HEK293 (cell line): ENCODE measurements around the gene PRMT7.

Source experiments
- CTCF ChIA-PET: fragments of 350-600 bp; formaldehyde crosslinking; extraction: SDS; loops from one replicate; lab custom pipeline; 2021; ENCODE audit warnings: antibody characterized with exemption; lab: Yijun Ruan, JAX
- POLR2A ChIA-PET: fragments of 300-600 bp; formaldehyde crosslinking; extraction: SDS; loops from one replicate; lab custom pipeline; 2020; ENCODE audit warnings: antibody characterized with exemption, inconsistent platforms; lab: Yijun Ruan, JAX
- H3K27ac ChIP-seq: fragments of 200-500 bp; sonication (Bioruptor generic); 2 replicates; pipeline ENCODE4 v1.5.1; 2014; ENCODE audit warnings: low read depth, low read length, control low read depth, inconsistent platforms; ENCODE audit errors: extremely low read depth
- H3K36me3 ChIP-seq, 2 experiments: fragments of 200-500 bp in 1 of 2; sonication (Bioruptor generic) in 1 of 2; 1 replicate in 1 of 2; 2 replicates in 1 of 2; pipeline ENCODE4 v1.5.1; 2014 to 2017; ENCODE audit warnings: inconsistent platforms in 2 of 2, low read length in 2 of 2; ENCODE audit not compliant: control insufficient read depth in 2 of 2, insufficient read depth in 1 of 2
- H3K4me1 ChIP-seq: fragments of 200-500 bp; sonication (Bioruptor generic); 2 replicates; pipeline ENCODE4 v1.5.1; 2014; ENCODE audit warnings: mild to moderate bottlenecking, low read length, inconsistent platforms; ENCODE audit not compliant: control insufficient read depth, insufficient read depth
- H3K4me3 ChIP-seq: 2 replicates; pipeline ENCODE4 v1.5.1; 2011; ENCODE audit warnings: low read depth, mild to moderate bottlenecking, control low read depth, low read length, moderate library complexity
- H3K9me3 ChIP-seq: fragments of 200-500 bp; sonication (Bioruptor generic); 2 replicates; pipeline ENCODE4 v1.5.1; 2014; ENCODE audit warnings: low read depth, low read length, inconsistent platforms; ENCODE audit not compliant: control insufficient read depth, insufficient read depth
- GLIS2 ChIP-seq: fragments of 450-650 bp; formaldehyde crosslinking; IDR thresholded peaks from 2 replicates; pipeline ENCODE4 v1.5.1; 2016; ENCODE audit warnings: missing biosample characterization, missing genetic modification characterization
- KLF7 ChIP-seq: fragments of 450-650 bp; formaldehyde crosslinking; IDR thresholded peaks from 2 replicates; pipeline ENCODE4 v1.5.1; 2016; ENCODE audit warnings: missing biosample characterization, missing genetic modification characterization, borderline replicate concordance
- MYNN ChIP-seq: fragments of 450-650 bp; formaldehyde crosslinking; IDR thresholded peaks from 2 replicates; pipeline ENCODE4 v1.5.1; 2016; ENCODE audit warnings: missing biosample characterization, missing genetic modification characterization, borderline replicate concordance
- OVOL3 ChIP-seq: fragments of 450-650 bp; formaldehyde crosslinking; IDR thresholded peaks from 2 replicates; pipeline ENCODE4 v1.5.1; 2016; ENCODE audit warnings: missing biosample characterization, missing genetic modification characterization
- SCRT2 ChIP-seq: fragments of 450-650 bp; formaldehyde crosslinking; IDR thresholded peaks from 2 replicates; pipeline ENCODE4 v1.5.1; 2016; ENCODE audit warnings: missing biosample characterization, missing genetic modification characterization
- YY1 ChIP-seq: fragments of 450-650 bp; formaldehyde crosslinking; IDR thresholded peaks from 2 replicates; pipeline ENCODE4 v1.5.1; 2018; ENCODE audit warnings: missing biosample characterization, missing genetic modification characterization
- ZBTB20 ChIP-seq: fragments of 450-650 bp; formaldehyde crosslinking; IDR thresholded peaks from 2 replicates; pipeline ENCODE4 v1.5.1; 2016; ENCODE audit warnings: missing biosample characterization, missing genetic modification characterization
- ZBTB8A ChIP-seq: fragments of 450-650 bp; formaldehyde crosslinking; IDR thresholded peaks from 2 replicates; pipeline ENCODE4 v1.5.1; 2016; ENCODE audit warnings: missing biosample characterization, missing genetic modification characterization
- ZNF112 ChIP-seq: fragments of 450-650 bp; formaldehyde crosslinking; IDR thresholded peaks from 2 replicates; pipeline ENCODE4 v1.5.0; 2017; ENCODE audit warnings: missing biosample characterization, missing genetic modification characterization
- ZNF16 ChIP-seq: fragments of 450-650 bp; formaldehyde crosslinking; IDR thresholded peaks from 2 replicates; pipeline ENCODE4 v1.5.1; 2016; ENCODE audit warnings: low read depth, missing biosample characterization, missing genetic modification characterization
- ZNF354C ChIP-seq: fragments of 450-650 bp; formaldehyde crosslinking; IDR thresholded peaks from 2 replicates; pipeline ENCODE4 v1.5.1; 2016; ENCODE audit warnings: missing biosample characterization, missing genetic modification characterization, low read depth, borderline replicate concordance
- ZNF514 ChIP-seq: fragments of 450-650 bp; formaldehyde crosslinking; IDR thresholded peaks from 2 replicates; pipeline ENCODE4 v1.5.1; 2016; ENCODE audit warnings: missing biosample characterization, missing genetic modification characterization
- ZNF623 ChIP-seq: fragments of 450-650 bp; formaldehyde crosslinking; IDR thresholded peaks from 2 replicates; pipeline ENCODE4 v1.5.1; 2016; ENCODE audit warnings: missing biosample characterization, missing genetic modification characterization
- ZNF660 ChIP-seq: fragments of 450-650 bp; IDR thresholded peaks from 2 replicates; pipeline ENCODE4 v1.5.1; 2018; ENCODE audit warnings: missing biosample characterization, mild to moderate bottlenecking, missing genetic modification characterization
- ZNF792 ChIP-seq: fragments of 450-650 bp; formaldehyde crosslinking; IDR thresholded peaks from 2 replicates; pipeline ENCODE4 v1.5.1; 2016; ENCODE audit warnings: missing biosample characterization, missing genetic modification characterization
- TF ChIP-seq, protein P1 (sequence below): fragments of 450-650 bp; formaldehyde crosslinking; IDR thresholded peaks from 2 replicates; pipeline ENCODE4 v1.5.1; 2016; ENCODE audit warnings: missing biosample characterization, missing genetic modification characterization, borderline replicate concordance
- TF ChIP-seq, protein P2 (sequence below): fragments of 450-650 bp; formaldehyde crosslinking; IDR thresholded peaks from 2 replicates; pipeline ENCODE4 v1.5.1; 2016; ENCODE audit warnings: missing biosample characterization, missing genetic modification characterization
- TF ChIP-seq, protein P3 (sequence below): fragments of 450-650 bp; formaldehyde crosslinking; IDR thresholded peaks from 2 replicates; pipeline ENCODE4 v1.5.1; 2016; ENCODE audit warnings: missing biosample characterization, missing genetic modification characterization
- TF ChIP-seq, protein P4 (sequence below): fragments of 450-650 bp; formaldehyde crosslinking; IDR thresholded peaks from 2 replicates; pipeline ENCODE4 v1.5.0; 2017; ENCODE audit warnings: missing biosample characterization, missing genetic modification characterization, borderline replicate concordance
- TF ChIP-seq, protein P5 (sequence below): fragments of 450-650 bp; formaldehyde crosslinking; IDR thresholded peaks from 2 replicates; pipeline ENCODE4 v1.5.1; 2016; ENCODE audit warnings: missing biosample characterization, missing genetic modification characterization
- TF ChIP-seq, protein P6 (sequence below): fragments of 450-650 bp; formaldehyde crosslinking; IDR thresholded peaks from 2 replicates; pipeline ENCODE4 v1.5.1; 2016; ENCODE audit warnings: missing biosample characterization, missing genetic modification characterization

Gene PRMT7

DNA sequence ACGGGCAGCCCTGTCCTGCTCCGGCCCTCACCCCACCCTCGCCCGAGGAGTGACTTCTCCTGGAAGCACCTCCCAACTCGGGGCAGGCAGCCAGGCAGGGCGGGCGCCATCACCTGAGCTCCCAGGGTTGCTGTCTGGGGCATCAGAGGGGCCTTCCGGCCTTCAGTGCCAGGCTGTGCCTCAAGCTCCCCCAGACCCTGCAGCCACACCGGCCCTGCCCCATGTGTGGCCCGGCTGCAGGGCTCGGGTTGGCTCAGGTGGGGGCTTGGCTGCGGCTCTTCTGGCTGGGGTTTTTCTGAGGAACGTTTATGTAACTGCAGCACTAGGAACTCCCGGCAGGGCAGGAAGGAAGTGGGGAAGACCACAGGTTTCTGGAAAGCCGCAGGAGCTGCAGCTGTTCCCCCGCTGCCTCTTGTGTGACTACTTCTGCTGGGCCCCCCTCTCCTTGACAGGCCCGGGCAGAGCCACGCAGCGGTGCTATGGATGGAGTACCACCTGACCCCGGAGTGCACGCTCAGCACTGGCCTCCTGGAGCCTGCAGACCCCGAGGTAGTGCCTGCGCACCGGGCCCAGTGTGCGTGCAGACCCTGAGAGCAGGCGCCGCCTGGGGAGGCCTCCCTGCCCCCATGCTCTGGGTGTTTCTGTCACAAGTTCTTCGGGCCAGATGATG lies 45.6 kb downstream of the PRMT7 start:
- CTCF ChIA-PET: interaction anchor here (0.7 to 1.1 kb wide), 2 partner anchors 27 to 51 kb away, joined by 3 read pairs; no protein-coding TSS in a partner anchor
- POLR2A ChIA-PET: interaction anchor here (0.8 kb wide), 1 partner anchor 45 kb away, joined by 5 read pairs; the partner anchor contains the start of genes PRMT7 and SLC7A6OS
- Histone ChIP-seq H3K4me3 (no peak overlapping the region), H3K36me3 (peaks cover 0 to 72% of the 10 kb centered on the region in 2 experiments; a peak in 1 of 3 replicates), H3K27ac (no peak overlapping the region), H3K4me1 (no peaks in the 10 kb centered on the region), H3K9me3 (no peaks in the 10 kb centered on the region)
- TF ChIP-seq ZNF112 (tag by site-specific recombination) (no peak), ZNF354C (no peak), ZNF514 (tag by site-specific recombination) (no peak), MYNN (no peak), OVOL3 (tag by site-specific recombination) (no peak), ZNF792 (tag by site-specific recombination) (no peak), ZNF660 (tag by site-specific recombination) (no peak), ZNF16 (tag by site-specific recombination) (no peak), KLF7 (tag by site-specific recombination) (no peak), GLIS2 (no peak)
- TF ChIP-seq, protein P1, sequence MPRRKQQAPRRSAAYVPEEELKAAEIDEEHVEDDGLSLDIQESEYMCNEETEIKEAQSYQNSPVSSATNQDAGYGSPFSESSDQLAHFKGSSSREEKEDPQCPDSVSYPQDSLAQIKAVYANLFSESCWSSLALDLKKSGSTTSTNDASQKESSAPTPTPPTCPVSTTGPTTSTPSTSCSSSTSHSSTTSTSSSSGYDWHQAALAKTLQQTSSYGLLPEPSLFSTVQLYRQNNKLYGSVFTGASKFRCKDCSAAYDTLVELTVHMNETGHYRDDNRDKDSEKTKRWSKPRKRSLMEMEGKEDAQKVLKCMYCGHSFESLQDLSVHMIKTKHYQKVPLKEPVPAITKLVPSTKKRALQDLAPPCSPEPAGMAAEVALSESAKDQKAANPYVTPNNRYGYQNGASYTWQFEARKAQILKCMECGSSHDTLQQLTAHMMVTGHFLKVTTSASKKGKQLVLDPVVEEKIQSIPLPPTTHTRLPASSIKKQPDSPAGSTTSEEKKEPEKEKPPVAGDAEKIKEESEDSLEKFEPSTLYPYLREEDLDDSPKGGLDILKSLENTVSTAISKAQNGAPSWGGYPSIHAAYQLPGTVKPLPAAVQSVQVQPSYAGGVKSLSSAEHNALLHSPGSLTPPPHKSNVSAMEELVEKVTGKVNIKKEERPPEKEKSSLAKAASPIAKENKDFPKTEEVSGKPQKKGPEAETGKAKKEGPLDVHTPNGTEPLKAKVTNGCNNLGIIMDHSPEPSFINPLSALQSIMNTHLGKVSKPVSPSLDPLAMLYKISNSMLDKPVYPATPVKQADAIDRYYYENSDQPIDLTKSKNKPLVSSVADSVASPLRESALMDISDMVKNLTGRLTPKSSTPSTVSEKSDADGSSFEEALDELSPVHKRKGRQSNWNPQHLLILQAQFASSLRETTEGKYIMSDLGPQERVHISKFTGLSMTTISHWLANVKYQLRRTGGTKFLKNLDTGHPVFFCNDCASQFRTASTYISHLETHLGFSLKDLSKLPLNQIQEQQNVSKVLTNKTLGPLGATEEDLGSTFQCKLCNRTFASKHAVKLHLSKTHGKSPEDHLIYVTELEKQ (tag by site-specific recombination): no peak
- TF ChIP-seq, protein P2, sequence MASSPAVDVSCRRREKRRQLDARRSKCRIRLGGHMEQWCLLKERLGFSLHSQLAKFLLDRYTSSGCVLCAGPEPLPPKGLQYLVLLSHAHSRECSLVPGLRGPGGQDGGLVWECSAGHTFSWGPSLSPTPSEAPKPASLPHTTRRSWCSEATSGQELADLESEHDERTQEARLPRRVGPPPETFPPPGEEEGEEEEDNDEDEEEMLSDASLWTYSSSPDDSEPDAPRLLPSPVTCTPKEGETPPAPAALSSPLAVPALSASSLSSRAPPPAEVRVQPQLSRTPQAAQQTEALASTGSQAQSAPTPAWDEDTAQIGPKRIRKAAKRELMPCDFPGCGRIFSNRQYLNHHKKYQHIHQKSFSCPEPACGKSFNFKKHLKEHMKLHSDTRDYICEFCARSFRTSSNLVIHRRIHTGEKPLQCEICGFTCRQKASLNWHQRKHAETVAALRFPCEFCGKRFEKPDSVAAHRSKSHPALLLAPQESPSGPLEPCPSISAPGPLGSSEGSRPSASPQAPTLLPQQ (tag by site-specific recombination): no peak
- TF ChIP-seq, protein P3, sequence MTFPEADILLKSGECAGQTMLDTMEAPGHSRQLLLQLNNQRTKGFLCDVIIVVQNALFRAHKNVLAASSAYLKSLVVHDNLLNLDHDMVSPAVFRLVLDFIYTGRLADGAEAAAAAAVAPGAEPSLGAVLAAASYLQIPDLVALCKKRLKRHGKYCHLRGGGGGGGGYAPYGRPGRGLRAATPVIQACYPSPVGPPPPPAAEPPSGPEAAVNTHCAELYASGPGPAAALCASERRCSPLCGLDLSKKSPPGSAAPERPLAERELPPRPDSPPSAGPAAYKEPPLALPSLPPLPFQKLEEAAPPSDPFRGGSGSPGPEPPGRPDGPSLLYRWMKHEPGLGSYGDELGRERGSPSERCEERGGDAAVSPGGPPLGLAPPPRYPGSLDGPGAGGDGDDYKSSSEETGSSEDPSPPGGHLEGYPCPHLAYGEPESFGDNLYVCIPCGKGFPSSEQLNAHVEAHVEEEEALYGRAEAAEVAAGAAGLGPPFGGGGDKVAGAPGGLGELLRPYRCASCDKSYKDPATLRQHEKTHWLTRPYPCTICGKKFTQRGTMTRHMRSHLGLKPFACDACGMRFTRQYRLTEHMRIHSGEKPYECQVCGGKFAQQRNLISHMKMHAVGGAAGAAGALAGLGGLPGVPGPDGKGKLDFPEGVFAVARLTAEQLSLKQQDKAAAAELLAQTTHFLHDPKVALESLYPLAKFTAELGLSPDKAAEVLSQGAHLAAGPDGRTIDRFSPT: no peak

DNA sequence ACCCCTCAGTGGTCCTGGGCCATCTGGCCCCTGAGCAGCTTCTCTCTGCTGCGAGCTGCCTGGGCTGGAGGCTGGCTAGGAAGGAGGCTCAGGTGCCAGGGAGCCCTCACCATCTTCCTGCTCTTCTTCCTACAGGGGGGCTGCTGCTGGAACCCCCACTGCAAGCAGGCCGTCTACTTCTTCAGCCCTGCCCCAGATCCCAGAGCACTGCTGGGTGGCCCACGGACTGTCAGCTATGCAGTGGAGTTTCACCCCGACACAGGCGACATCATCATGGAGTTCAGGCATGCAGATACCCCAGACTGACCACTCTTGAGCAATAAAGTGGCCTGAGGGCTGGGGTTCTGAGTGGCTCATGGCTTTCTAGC lies 46.1 kb downstream of the PRMT7 start:
- Histone ChIP-seq H3K4me1 (no peaks in the 10 kb centered on the region), H3K9me3 (no peaks in the 10 kb centered on the region), H3K36me3 (peaks cover 0 to 67% of the 10 kb centered on the region in 2 experiments; a peak in 1 of 3 replicates), H3K4me3 (no peak overlapping the region), H3K27ac (no peak overlapping the region)
- TF ChIP-seq ZNF660 (tag by site-specific recombination) (no peak), ZBTB20 (tag by site-specific recombination) (no peak), ZBTB8A (tag by site-specific recombination) (no peak), YY1 (no peak), ZNF623 (tag by site-specific recombination) (no peak), SCRT2 (tag by site-specific recombination) (no peak)
- TF ChIP-seq, protein P4, sequence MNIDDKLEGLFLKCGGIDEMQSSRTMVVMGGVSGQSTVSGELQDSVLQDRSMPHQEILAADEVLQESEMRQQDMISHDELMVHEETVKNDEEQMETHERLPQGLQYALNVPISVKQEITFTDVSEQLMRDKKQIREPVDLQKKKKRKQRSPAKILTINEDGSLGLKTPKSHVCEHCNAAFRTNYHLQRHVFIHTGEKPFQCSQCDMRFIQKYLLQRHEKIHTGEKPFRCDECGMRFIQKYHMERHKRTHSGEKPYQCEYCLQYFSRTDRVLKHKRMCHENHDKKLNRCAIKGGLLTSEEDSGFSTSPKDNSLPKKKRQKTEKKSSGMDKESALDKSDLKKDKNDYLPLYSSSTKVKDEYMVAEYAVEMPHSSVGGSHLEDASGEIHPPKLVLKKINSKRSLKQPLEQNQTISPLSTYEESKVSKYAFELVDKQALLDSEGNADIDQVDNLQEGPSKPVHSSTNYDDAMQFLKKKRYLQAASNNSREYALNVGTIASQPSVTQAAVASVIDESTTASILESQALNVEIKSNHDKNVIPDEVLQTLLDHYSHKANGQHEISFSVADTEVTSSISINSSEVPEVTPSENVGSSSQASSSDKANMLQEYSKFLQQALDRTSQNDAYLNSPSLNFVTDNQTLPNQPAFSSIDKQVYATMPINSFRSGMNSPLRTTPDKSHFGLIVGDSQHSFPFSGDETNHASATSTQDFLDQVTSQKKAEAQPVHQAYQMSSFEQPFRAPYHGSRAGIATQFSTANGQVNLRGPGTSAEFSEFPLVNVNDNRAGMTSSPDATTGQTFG: no peak
- TF ChIP-seq, protein P5, sequence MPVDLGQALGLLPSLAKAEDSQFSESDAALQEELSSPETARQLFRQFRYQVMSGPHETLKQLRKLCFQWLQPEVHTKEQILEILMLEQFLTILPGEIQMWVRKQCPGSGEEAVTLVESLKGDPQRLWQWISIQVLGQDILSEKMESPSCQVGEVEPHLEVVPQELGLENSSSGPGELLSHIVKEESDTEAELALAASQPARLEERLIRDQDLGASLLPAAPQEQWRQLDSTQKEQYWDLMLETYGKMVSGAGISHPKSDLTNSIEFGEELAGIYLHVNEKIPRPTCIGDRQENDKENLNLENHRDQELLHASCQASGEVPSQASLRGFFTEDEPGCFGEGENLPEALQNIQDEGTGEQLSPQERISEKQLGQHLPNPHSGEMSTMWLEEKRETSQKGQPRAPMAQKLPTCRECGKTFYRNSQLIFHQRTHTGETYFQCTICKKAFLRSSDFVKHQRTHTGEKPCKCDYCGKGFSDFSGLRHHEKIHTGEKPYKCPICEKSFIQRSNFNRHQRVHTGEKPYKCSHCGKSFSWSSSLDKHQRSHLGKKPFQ (tag by site-specific recombination): no peak
- TF ChIP-seq, protein P6, sequence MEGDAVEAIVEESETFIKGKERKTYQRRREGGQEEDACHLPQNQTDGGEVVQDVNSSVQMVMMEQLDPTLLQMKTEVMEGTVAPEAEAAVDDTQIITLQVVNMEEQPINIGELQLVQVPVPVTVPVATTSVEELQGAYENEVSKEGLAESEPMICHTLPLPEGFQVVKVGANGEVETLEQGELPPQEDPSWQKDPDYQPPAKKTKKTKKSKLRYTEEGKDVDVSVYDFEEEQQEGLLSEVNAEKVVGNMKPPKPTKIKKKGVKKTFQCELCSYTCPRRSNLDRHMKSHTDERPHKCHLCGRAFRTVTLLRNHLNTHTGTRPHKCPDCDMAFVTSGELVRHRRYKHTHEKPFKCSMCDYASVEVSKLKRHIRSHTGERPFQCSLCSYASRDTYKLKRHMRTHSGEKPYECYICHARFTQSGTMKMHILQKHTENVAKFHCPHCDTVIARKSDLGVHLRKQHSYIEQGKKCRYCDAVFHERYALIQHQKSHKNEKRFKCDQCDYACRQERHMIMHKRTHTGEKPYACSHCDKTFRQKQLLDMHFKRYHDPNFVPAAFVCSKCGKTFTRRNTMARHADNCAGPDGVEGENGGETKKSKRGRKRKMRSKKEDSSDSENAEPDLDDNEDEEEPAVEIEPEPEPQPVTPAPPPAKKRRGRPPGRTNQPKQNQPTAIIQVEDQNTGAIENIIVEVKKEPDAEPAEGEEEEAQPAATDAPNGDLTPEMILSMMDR (tag by site-specific recombination): no peak
- POLR2A ChIA-PET: no interaction called here
- CTCF ChIA-PET: no interaction called here
